Lower leg skin (tissue), 3 donors: ENCODE results near the gene PDSS2.

ENCODE experiments used
- CTCF ChIP-seq, 3 donors: fragments of 450-650 bp; IDR thresholded peaks; one replicate each; pipeline ENCODE4 v1.5.1; 2016; ENCODE audit warnings: antibody characterized with exemption in 3 of 3, mild to moderate bottlenecking in 3 of 3, moderate library complexity in 2 of 3
- POLR2A ChIP-seq, 2 donors: fragments of 450-650 bp; IDR thresholded peaks; one replicate each; pipeline ENCODE4 v1.6.1; 2016 to 2017; ENCODE audit warnings: antibody characterized with exemption in 2 of 2, mild to moderate bottlenecking in 1 of 2, moderate library complexity in 1 of 2

- no peak for TF ChIP-seq CTCF (IDR thresholded peaks at IDR 0.05)
- no peak for TF ChIP-seq POLR2A (IDR thresholded peaks at IDR 0.05)
Measured at GRCh38 chr6:107259951-107260350, 199.4 kb downstream of the PDSS2 start.
